Measurements from ENCODE around the gene PYCARD.
"Not testable (repeated sequence)": the region's sequence is repeated elsewhere in the genome, so short reads cannot be mapped to it uniquely, and the experiment has no call there.

Gene PYCARD

DNA sequence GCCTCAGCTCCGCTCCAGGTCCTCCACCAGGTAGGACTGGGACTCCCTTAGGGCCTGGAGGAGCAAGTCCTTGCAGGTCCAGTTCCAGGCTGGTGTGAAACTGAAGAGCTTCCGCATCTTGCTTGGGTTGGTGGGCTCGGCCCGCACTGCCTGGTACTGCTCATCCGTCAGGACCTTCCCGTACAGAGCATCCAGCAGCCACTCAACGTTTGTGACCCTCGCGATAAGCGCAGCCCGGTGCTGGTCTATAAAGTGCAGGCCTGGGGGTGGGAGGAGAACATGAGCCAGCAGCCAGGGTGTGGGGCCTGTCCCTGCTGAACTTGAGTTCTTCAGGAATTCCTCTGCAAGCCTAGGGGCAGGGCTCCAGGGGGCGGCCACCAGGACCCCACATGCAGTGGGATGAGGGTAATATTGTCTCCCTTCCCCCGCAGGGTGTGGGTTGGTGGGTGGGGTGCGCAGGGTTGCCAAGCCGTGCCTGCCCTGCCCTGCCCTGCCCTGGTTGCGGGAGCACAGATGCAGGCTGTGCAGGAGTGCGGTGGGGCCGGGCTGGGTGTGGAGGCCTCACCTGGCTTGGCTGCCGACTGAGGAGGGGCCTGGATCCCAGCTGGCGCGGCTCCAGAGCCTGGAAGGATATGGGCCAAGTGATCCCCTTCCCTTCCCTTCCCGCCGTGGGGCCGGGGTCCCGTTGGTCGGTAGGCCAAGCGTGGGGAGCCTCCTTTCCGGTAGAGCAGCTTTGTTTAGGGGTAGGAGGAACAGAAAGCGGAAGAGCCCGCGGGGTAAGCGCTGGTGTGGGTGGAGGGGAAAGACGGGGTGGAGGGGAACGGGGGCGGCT is 762 bp downstream of the PYCARD start:
- H3K79me2 ChIP-seq (ENCODE audit: low read length): no peaks in the 10 kb centered on the region
- peaks cover 26% of the 10 kb centered on the region for H4K20me1 ChIP-seq (ENCODE audit: insufficient read depth, low read length)
- peak overlapping the region; percentile 98 for H3K4me2 ChIP-seq (ENCODE audit: low read length)
- H3K27me3 ChIP-seq (ENCODE audit: low read depth, low read length): no peaks in the 10 kb centered on the region
- H3K36me3 ChIP-seq (replicated peaks; ENCODE audit: low read depth, low read length): peaks cover 6% of the 10 kb centered on the region
- peaks cover 27% of the 10 kb centered on the region for H3K4me1 ChIP-seq (ENCODE audit: low read length)
- TF ChIP-seq, protein P1, sequence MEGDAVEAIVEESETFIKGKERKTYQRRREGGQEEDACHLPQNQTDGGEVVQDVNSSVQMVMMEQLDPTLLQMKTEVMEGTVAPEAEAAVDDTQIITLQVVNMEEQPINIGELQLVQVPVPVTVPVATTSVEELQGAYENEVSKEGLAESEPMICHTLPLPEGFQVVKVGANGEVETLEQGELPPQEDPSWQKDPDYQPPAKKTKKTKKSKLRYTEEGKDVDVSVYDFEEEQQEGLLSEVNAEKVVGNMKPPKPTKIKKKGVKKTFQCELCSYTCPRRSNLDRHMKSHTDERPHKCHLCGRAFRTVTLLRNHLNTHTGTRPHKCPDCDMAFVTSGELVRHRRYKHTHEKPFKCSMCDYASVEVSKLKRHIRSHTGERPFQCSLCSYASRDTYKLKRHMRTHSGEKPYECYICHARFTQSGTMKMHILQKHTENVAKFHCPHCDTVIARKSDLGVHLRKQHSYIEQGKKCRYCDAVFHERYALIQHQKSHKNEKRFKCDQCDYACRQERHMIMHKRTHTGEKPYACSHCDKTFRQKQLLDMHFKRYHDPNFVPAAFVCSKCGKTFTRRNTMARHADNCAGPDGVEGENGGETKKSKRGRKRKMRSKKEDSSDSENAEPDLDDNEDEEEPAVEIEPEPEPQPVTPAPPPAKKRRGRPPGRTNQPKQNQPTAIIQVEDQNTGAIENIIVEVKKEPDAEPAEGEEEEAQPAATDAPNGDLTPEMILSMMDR (IDR thresholded peaks at IDR 0.05; ENCODE audit: low read depth, low read length): no peak
- no peak for TF ChIP-seq EZH2phosphoT487 (IDR thresholded peaks at IDR 0.05; ENCODE audit: low read depth)
- H2AFZ ChIP-seq (ENCODE audit: low read depth, low read length): no peak overlapping the region
- peak overlapping the region; percentile 94 for H3K4me3 ChIP-seq (ENCODE audit: low read length)
- no peaks in the 10 kb centered on the region for H3K9me3 ChIP-seq (ENCODE audit: insufficient read depth, low read length)
- H3K9ac ChIP-seq (ENCODE audit: low read length): peak overlapping the region; percentile 93
- H3K27ac ChIP-seq (ENCODE audit: low read length): peak overlapping the region; percentile 62

DNA sequence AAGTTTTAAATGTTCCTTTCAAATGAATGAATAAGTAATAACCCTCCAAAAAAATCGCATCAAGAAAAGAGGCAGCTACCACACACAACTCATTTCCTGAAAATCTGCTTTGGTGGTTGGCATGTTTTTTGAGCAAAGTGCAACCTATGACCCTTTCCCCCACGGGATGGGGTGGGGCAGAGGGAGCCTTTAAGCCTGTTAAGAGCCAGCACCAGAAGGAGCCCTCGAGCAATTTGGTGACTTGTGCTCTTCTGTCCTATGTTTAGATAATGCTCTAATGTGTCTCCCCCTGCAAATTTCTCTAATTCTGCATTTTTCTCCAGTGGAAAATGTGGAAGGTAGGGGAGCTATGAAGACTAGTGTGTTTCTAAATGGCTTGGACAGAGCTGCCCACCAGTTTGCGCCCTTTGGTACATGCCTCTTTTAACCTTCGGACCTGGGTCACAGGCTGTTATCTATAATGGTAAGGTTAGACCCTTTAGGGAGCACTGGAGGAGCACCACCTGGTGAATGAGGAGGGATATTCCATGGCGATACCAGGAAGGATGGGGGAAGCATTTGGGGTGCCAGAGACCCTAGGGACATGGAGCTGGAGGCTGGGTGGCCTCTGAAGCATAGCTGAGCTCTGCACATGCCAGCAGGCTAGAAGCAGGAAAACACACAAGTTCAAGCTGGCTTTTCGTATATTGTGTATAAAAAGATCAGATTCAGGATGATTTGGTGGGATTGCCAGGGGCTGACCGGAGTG is 1.6 kb downstream of the PYCARD start:
- H3K9ac ChIP-seq (ENCODE audit: low read length): peak overlapping the region; percentile 93
- H3K9me3 ChIP-seq (ENCODE audit: insufficient read depth, low read length): no peaks in the 10 kb centered on the region
- H2AFZ ChIP-seq (ENCODE audit: low read depth, low read length): no peak overlapping the region
- H3K4me3 ChIP-seq (ENCODE audit: low read length): peak overlapping the region; percentile 94
- peaks cover 27% of the 10 kb centered on the region for H3K4me1 ChIP-seq (ENCODE audit: low read length)
- H3K4me2 ChIP-seq (ENCODE audit: low read length): peak overlapping the region; percentile 98
- TF ChIP-seq, protein P1 (IDR thresholded peaks at IDR 0.05; ENCODE audit: low read depth, low read length): peak; percentile 39
- TF ChIP-seq EZH2phosphoT487 (IDR thresholded peaks at IDR 0.05; ENCODE audit: low read depth): no peak
- H3K27me3 ChIP-seq (ENCODE audit: low read depth, low read length): no peaks in the 10 kb centered on the region
- peak overlapping the region; percentile 62 for H3K27ac ChIP-seq (ENCODE audit: low read length)
- H3K36me3 ChIP-seq (replicated peaks; ENCODE audit: low read depth, low read length): peaks cover 10% of the 10 kb centered on the region
- H3K79me2 ChIP-seq (ENCODE audit: low read length): no peaks in the 10 kb centered on the region
- H4K20me1 ChIP-seq (ENCODE audit: insufficient read depth, low read length): peaks cover 31% of the 10 kb centered on the region

DNA sequence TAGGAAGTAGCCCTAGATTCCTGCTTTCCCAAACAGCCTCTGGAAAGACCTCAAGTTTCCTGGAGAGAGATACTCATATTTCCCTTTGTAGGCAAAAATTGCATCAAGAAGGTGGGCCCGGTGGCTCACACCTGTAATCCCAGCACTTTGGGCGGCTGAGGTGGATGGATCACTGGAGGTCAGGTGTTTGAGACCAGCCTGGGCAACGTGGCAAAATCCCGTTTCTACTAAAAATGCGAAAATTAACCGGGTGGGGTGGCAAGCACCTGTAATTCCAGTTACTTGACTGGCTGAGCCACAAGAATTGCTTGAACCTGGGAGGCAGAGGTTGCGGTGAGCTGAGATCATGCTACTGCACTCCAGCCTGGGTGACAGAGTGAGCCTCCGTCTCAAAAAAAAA is 2.4 kb downstream of the PYCARD start:
- H4K20me1 ChIP-seq (ENCODE audit: insufficient read depth, low read length): peaks cover 36% of the 10 kb centered on the region
- H2AFZ ChIP-seq (ENCODE audit: low read depth, low read length); H3K4me2 ChIP-seq (ENCODE audit: low read length); H3K27me3 ChIP-seq (ENCODE audit: low read depth, low read length); H3K4me3 ChIP-seq (ENCODE audit: low read length); H3K79me2 ChIP-seq (ENCODE audit: low read length); H3K27ac ChIP-seq (ENCODE audit: low read length); H3K9me3 ChIP-seq (ENCODE audit: insufficient read depth, low read length); H3K9ac ChIP-seq (ENCODE audit: low read length): not testable (repeated sequence)
- H3K4me1 ChIP-seq (ENCODE audit: low read length): peaks cover 27% of the 10 kb centered on the region
- H3K36me3 ChIP-seq (replicated peaks; ENCODE audit: low read depth, low read length): peaks cover 18% of the 10 kb centered on the region

DNA sequence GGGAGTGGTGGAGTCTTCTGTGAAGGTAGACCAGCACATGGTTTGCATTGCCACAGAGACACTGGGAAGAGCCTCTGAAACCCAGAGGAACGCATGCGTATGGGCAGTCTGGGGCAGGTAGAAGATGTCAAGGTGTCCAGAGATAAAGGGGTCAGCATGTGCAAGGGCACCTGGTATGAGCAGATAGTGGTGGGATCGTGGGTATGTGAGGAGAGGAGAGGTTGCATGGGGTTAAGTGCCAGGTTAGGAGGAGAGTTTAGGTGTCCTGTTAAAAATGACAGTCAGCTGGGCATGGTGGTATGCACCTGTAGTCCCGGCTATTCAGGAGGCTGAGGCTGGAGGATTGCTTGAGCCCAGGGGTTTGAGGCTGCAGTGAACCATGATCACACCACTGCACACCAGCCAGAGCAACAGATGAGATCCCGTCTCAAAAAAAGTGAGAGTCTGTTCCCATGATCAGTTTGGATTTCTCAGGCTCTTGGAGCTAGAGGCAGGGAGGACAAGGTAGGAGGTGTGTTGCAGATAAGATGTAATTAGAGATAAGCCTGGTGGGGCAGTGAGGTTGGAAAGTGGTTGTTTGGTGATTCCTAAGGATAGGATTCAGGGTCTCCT is 3.0 kb downstream of the PYCARD start:
- Histone ChIP-seq H3K9me3 (ENCODE audit: insufficient read depth, low read length) (no peaks in the 10 kb centered on the region), H3K79me2 (ENCODE audit: low read length) (peaks cover 4% of the 10 kb centered on the region; the same call in 1 of the 2 replicates), H2AFZ (ENCODE audit: low read depth, low read length) (no peak overlapping the region), H3K4me2 (ENCODE audit: low read length) (no peak overlapping the region), H3K4me3 (ENCODE audit: low read length) (no peak overlapping the region), H3K27ac (ENCODE audit: low read length) (no peak overlapping the region), H3K9ac (ENCODE audit: low read length) (no peak overlapping the region), H3K27me3 (ENCODE audit: low read depth, low read length) (no peaks in the 10 kb centered on the region), H3K36me3 (replicated peaks; ENCODE audit: low read depth, low read length) (peaks cover 24% of the 10 kb centered on the region), H3K4me1 (ENCODE audit: low read length) (peaks cover 27% of the 10 kb centered on the region), H4K20me1 (ENCODE audit: insufficient read depth, low read length) (peaks cover 42% of the 10 kb centered on the region)
- TF ChIP-seq, protein P1 (IDR thresholded peaks at IDR 0.05; ENCODE audit: low read depth, low read length): no peak
- no peak for TF ChIP-seq EZH2phosphoT487 (IDR thresholded peaks at IDR 0.05; ENCODE audit: low read depth)
